Sigmoid colon (tissue), 7 donors: Measurements from ENCODE around the gene CYP27A1. TPM values are rescaled to one million over a fixed set of nuclear protein-coding genes. Genes with fewer than 3 reads are reported as not detected.

Experiments
- DNase-seq: peaks from one replicate; pipeline ENCODE4 v3.0.0-alpha.2; 2019
- H3K27ac ChIP-seq, 4 donors: fragments of 200-600 bp; sonication (generic); one replicate each; pipeline ENCODE4 v1.5.1; 2016 to 2019; ENCODE audit warnings: mild to moderate bottlenecking in 1 of 4
- H3K27me3 ChIP-seq, 3 donors: fragments of 200-600 bp; sonication (generic); one replicate each; pipeline ENCODE4 v1.5.1; 2019; ENCODE audit warnings: mild to moderate bottlenecking in 1 of 3
- H3K36me3 ChIP-seq, 4 donors: fragments of 200-600 bp; sonication (generic); one replicate each; pipeline ENCODE4 v1.5.1; 2016 to 2019
- H3K4me1 ChIP-seq, 4 donors: fragments of 200-600 bp; sonication (generic); one replicate each; pipeline ENCODE4 v1.5.1; 2017 to 2019
- H3K4me3 ChIP-seq, 4 donors: fragments of 200-600 bp; sonication (generic); one replicate each; pipeline ENCODE4 v1.5.1; 2017 to 2019; ENCODE audit warnings: mild to moderate bottlenecking in 2 of 4, moderate library complexity in 1 of 4
- H3K9me3 ChIP-seq, 4 donors: fragments of 200-600 bp in 3 of 4; sonication (generic) in 3 of 4; one replicate each; pipeline versions ENCODE4 v1.5.1 to v1.6.1; 2013 to 2019
- CTCF ChIP-seq, 4 experiments: fragments of 450-650 bp in 3 of 4; fragments of 200-600 bp in 1 of 4; IDR thresholded peaks; one replicate each; pipeline ENCODE4 v1.5.1; 2016 to 2019; ENCODE audit warnings: antibody characterized with exemption in 4 of 4, mild to moderate bottlenecking in 3 of 4, moderate library complexity in 2 of 4
- EP300 ChIP-seq, 4 donors: sonication (generic); formaldehyde crosslinking; IDR thresholded peaks; one replicate each; pipeline ENCODE4 v1.6.1; 2017; ENCODE audit warnings: antibody characterized with exemption in 4 of 4
- POLR2A ChIP-seq, 2 donors: fragments of 450-650 bp; IDR thresholded peaks; one replicate each; pipeline ENCODE4 v1.6.1; 2016; ENCODE audit warnings: antibody characterized with exemption in 2 of 2, mild to moderate bottlenecking in 2 of 2, moderate library complexity in 2 of 2
- POLR2AphosphoS5 ChIP-seq, 4 donors: sonication (generic); formaldehyde crosslinking; IDR thresholded peaks; one replicate each; pipeline ENCODE4 v1.6.1; 2017; ENCODE audit warnings: antibody characterized with exemption in 4 of 4
- WGBS, 2 donors: extraction: QIAGEN DNeasy Blood & Tissue Kit; methylation state at CpG; one replicate each; pipeline ENCODE4 v1.1.7; 2013; 5-methylcytosine and 5-hydroxymethylcytosine counted together
- intact Hi-C: fragments of 100-400 bp; cut with DNase I; formaldehyde crosslinking; loops from one replicate; pipeline ENCODE4 v1.15.1; 2023
- polyA plus RNA-seq, 3 donors: library from polyadenylated mRNA; stranded (reverse); fragments of 200-250 nt; gene quantifications; one replicate each; pipeline ENCODE4 v1.2.3, GENCODE V29; 2013
- total RNA-seq, 4 donors: library from RNA; depleted of rRNA; stranded (reverse); fragments of >200 nt; gene quantifications; one replicate each; pipeline ENCODE4 v1.1.0, GENCODE V29; 2016
- donor health status: healthy with polysubstance abuse.
- donor health status: Bipolar disorder and iron deficiency.
- donor health status: healthy.

CYP27A1 gene
- total and polyA plus RNA-seq, 7 donors: 13.5 to 30.1 (median 21.9) TPM

DNA sequence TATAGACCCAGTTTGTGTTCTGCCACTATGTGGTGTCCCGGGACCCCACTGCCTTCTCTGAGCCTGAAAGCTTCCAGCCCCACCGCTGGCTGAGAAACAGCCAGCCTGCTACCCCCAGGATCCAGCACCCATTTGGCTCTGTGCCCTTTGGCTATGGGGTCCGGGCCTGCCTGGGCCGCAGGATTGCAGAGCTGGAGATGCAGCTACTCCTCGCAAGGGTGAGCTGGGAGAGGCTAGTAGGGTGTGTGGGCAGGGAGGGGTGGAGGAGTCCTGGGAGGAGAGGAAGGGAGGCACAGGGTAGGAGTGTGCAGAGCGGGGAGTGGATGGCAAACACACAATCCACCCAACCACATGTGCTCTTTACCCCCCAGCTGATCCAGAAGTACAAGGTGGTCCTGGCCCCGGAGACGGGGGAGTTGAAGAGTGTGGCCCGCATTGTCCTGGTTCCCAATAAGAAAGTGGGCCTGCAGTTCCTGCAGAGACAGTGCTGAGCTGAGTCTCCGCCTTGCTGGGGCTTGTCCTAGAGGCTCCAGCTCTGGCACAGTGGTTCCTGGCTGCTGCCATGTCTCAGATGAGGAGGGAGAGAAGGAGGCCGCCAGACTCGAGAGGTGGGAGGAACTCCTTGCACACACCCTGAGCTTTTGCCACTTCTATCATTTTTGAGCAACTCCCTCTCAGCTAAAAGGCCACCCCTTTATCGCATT is 32.7 kb downstream of the CYP27A1 start:
- no peak overlapping the region for H3K27ac ChIP-seq
- H3K27me3 ChIP-seq: no peaks in the 10 kb centered on the region
- TF ChIP-seq CTCF (IDR thresholded peaks at IDR 0.05) (no peak), POLR2AphosphoS5 (IDR thresholded peaks at IDR 0.05) (no peak), EP300 (IDR thresholded peaks at IDR 0.05) (no peak), POLR2A (IDR thresholded peaks at IDR 0.05) (no peak)
- no peaks in the 10 kb centered on the region for H3K4me1 ChIP-seq
- H3K9me3 ChIP-seq: no peaks in the 10 kb centered on the region
- 68 to 90% methylated on average over 13 of the region's 13 CpGs for WGBS, 2 donors
- no peak overlapping the region for H3K4me3 ChIP-seq
- H3K36me3 ChIP-seq: peaks cover 14 to 67% (median 36%) of the 10 kb centered on the region in 4 donors
- intact Hi-C loops: no loop called here
- DNase-seq: no peak

DNA sequence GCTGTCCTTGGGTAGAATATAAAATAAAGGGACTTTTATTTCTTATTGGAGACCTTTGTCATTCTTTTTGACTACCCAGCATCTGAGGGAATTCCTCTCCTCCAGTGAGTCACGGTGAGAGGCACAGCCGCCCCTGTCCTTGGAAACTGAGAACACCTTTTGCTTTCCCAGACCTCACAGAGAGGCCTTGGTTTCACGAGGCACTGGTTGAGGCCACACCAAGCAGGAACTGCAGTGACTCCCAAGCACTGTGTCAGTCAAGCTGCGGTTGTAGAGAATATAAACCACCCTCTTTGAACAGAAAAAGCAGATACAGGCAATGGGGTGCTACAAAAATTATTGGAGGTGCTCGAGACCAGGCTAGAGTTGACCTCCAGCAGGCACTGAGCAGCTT is 33.3 kb downstream of the CYP27A1 start:
- Histone ChIP-seq H3K27ac (no peak overlapping the region), H3K4me1 (no peaks in the 10 kb centered on the region), H3K36me3 (peaks cover 14 to 71% (median 36%) of the 10 kb centered on the region in 4 donors), H3K27me3 (no peaks in the 10 kb centered on the region), H3K9me3 (no peaks in the 10 kb centered on the region), H3K4me3 (no peak overlapping the region)
- WGBS, 2 donors: 81 to 90% methylated on average over 5 of the region's 5 CpGs
- intact Hi-C loops: no loop called here
- no peak for DNase-seq
- no peak for TF ChIP-seq CTCF (IDR thresholded peaks at IDR 0.05)
- no peak for TF ChIP-seq EP300 (IDR thresholded peaks at IDR 0.05)

DNA sequence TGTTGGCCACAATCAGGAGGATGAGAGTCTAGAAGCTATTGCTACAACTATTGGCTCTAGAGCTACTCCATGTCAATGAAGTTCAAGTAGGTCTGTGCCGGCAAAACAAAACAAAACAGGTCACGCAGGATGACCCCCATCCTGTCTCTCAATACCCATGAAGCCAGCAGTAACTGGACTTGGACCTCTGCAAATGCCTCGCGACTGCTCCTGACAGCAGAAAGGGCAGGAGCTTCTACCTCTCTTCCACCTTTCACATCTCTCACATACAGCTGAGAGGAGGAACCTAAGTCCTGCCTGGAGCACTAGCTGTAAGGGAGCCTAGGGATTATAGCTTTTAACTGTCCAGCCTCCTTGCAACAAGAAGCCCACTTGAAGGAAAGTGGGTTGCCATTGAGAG is 33.7 kb downstream of the CYP27A1 start:
- DNase-seq: no peak
- H3K27me3 ChIP-seq: no peaks in the 10 kb centered on the region
- H3K27ac ChIP-seq: no peak overlapping the region
- no peaks in the 10 kb centered on the region for H3K9me3 ChIP-seq
- H3K4me3 ChIP-seq: no peak overlapping the region
- intact Hi-C loops: no loop called here
- H3K4me1 ChIP-seq: no peaks in the 10 kb centered on the region
- WGBS, 2 donors: 94 to 97% methylated on average over 4 of the region's 4 CpGs
- H3K36me3 ChIP-seq: peaks cover 14 to 71% (median 36%) of the 10 kb centered on the region in 4 donors
- TF ChIP-seq EP300 (IDR thresholded peaks at IDR 0.05) (no peak), POLR2A (IDR thresholded peaks at IDR 0.05) (no peak), POLR2AphosphoS5 (IDR thresholded peaks at IDR 0.05) (no peak), CTCF (IDR thresholded peaks at IDR 0.05) (no peak)

DNA sequence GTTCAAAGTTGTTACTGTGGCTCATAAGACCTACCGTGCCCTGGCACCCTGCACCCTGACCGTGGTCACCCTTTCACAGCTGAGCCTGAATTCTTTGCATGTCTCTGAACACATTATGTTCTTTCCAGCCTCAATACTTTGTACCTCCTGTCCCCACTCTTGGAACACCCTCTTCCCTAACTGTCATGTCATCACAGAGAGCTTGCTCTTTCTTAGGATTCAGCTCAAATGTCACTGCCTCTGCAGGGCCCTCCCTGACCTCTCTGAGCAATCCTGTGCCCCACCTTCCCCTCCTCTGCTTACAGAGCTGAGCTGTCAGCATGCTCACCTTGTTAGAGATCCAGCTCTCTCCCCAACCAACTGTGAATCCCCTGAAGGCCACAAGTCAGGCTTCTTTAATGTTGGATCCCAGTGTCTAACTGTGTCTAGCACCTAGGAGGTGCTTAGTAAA is 34.6 kb downstream of the CYP27A1 start:
- WGBS, 2 donors: 88 to 96% methylated on average over 2 of the region's 2 CpGs
- intact Hi-C loops: no loop called here
- DNase-seq: no peak
- TF ChIP-seq POLR2A (IDR thresholded peaks at IDR 0.05): no peak
- no peak overlapping the region for H3K4me3 ChIP-seq
- H3K4me1 ChIP-seq: no peaks in the 10 kb centered on the region
- H3K36me3 ChIP-seq: peaks cover 14 to 71% (median 36%) of the 10 kb centered on the region in 4 donors
- no peak overlapping the region for H3K27ac ChIP-seq
- H3K9me3 ChIP-seq: no peaks in the 10 kb centered on the region
- no peaks in the 10 kb centered on the region for H3K27me3 ChIP-seq

- H3K4me3 ChIP-seq: no peak overlapping the region
- WGBS, 2 donors: 94 to 95% methylated on average over 7 of the region's 7 CpGs
Measured at GRCh38 chr2:218819093-218819492, 37.1 kb downstream of the CYP27A1 start.

More at GRCh38 chr2:218819093-218819492, 37.1 kb downstream of the CYP27A1 start:
- Histone ChIP-seq H3K4me1 (no peaks in the 10 kb centered on the region), H3K9me3 (no peaks in the 10 kb centered on the region), H3K36me3 (peaks cover 0 to 50% (median 22%) of the 10 kb centered on the region in 4 donors), H3K27me3 (no peaks in the 10 kb centered on the region), H3K27ac (no peak overlapping the region)
- intact Hi-C loops: no loop called here
- DNase-seq: no peak
- TF ChIP-seq POLR2AphosphoS5 (IDR thresholded peaks at IDR 0.05): no peak
- TF ChIP-seq POLR2A (IDR thresholded peaks at IDR 0.05): no peak
- no peak for TF ChIP-seq EP300 (IDR thresholded peaks at IDR 0.05)
- no peak for TF ChIP-seq CTCF (IDR thresholded peaks at IDR 0.05)
